Activated CD4-positive, CD25-positive, alpha-beta regulatory T cell treated with anti-CD3 and anti-CD28 coated beads, Interleukin-2, amount 50 U/mL, for 72 hours (primary cell): ENCODE measurements around the gene SCEL.

Experiments
- DNase-seq: peaks from one replicate; pipeline ENCODE4 v3.0.0; 2021

Gene SCEL

DNA sequence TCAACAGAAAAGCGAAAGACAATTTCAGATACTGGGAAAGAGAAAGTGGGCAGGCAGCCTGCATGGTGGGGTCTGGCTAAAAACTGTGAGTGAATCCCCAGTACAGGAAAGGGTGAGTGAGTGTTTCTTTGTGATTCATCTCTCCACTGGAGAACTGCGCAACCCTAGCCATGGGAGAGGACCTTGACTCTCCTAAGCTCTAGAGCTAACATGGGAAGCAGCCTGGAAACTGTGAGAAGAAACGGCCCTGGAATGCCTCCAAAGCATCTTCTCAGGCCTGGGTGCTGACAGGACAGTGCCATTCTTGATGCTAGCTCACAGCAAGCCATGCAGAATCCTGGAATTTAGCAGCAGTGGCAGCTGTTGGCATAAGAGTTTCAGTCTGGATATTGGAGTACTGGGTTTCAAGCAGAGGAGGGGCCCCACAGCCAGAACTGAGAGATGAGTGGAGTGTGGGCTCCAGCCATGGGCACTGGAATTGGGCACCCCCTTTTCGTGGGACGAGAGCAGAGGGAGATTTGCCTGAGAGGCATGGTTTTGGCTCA lies 143.3 kb downstream of the SCEL start:
- no peak for DNase-seq

- no peak for DNase-seq
Observed at GRCh38 chr13:77687799-77688198, 152.3 kb downstream of the SCEL start.

DNA sequence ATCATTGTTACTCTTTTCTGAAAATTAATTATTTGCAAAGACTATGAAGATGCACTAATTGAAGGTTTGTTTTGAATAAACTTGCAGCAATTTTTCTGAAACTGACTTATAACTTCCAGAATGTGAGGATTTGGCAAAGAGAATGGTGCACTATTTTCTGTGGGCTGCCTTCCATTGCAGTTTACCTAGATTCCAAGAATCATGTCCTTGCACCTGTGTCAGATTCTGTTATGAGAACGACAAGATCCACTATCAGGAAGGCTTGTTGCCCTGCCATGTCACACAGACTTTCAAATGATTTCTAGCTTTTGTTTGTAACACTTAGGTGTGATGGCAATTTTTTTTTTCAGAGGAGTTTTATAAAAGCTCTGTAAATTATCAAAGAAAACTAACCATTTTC lies 156.4 kb downstream of the SCEL start:
- DNase-seq = no peak

DNA sequence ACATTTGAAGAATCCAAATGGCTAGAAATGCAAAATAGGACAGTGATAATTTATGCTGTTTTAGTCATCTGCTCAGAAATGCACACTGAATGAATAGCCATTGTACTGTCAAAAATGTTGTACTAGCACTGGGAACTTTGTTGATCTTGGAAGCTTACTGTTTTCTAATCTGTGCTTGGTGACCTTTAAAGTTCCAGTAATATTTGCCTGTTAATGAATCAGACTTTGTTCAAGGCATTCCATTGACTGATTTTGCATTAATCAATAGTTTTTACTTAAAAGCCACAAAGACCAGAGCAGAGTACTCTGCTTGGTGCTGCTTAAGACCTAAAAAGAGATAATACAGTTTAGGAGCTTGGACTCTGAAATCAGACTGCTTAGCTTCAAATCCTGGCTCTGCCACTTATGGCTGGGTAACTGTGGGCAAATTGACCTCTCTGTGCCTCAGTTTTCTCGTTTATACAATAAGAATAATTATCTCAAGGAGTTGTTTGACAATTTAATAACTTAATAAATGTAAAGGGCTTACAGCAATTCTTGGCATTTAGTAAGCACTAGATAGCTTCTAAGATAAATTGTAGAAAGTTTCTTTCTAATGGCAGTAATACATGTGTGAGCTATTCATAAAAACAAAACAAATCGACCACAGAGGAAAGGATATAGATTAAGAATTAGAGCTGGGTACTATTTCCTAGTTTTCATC lies 157.4 kb downstream of the SCEL start:
- no peak for DNase-seq

GRCh38 chr13:77693449-77693940 lies 158.0 kb downstream of the SCEL start:
- no peak for DNase-seq
